Dendritic cell treated with granulocyte-macrophage colony-stimulating factor and Interleukin-4, amounts not matched to agents 40 ng/mL and 50 ng/mL, for 4 days (primary cell): ENCODE data around the gene NIT2.

Source experiments
- H3K27ac Mint-ChIP-seq: one replicate; pipeline ENCODE4 v1.8.0; 2022; ENCODE audit warnings: mild to moderate bottlenecking, mixed read lengths
- H3K27me3 Mint-ChIP-seq: one replicate; pipeline ENCODE4 v1.8.0; 2022; ENCODE audit warnings: mild to moderate bottlenecking, mixed read lengths
- H3K36me3 Mint-ChIP-seq: one replicate; pipeline ENCODE4 v1.8.0; 2022; ENCODE audit warnings: low read depth, mixed read lengths
- H3K4me1 Mint-ChIP-seq: one replicate; pipeline ENCODE4 v1.8.0; 2022; ENCODE audit warnings: low read depth, mixed read lengths
- H3K4me3 Mint-ChIP-seq: one replicate; pipeline ENCODE4 v1.8.0; 2022; ENCODE audit warnings: mild to moderate bottlenecking, moderate library complexity, mixed read lengths
- H3K9me3 Mint-ChIP-seq: one replicate; pipeline ENCODE4 v1.8.0; 2022; ENCODE audit warnings: mixed read lengths
- intact Hi-C: fragments of 100-400 bp; cut with micrococcal nuclease; formaldehyde crosslinking; loops from one replicate; pipeline ENCODE4 v1.15.0; 2022

NIT2 gene

DNA sequence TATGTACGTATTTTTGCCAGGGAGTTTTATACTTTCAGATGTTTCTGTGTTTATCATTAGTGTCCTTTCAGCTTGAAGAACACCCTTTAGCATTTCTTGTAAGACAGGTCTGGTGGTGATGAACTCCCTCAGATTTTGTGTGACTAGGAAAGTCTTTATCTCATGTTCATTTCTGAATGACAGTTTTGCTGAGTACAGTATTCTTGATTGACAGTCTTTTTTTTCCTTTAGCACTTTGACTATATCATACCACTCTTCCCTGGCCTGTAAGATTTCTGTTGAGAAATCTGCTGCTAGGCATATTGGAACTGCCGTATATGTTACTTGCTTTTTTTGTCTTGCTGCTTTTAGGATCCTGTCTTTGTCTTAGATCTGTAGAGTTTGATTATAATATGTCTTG lies 72.6 kb downstream of the NIT2 start:
- Mint-ChIP-seq H3K4me3 (no peak overlapping the region), H3K36me3 (peaks cover 7% of the 10 kb centered on the region), H3K4me1 (peaks cover 6% of the 10 kb centered on the region), H3K9me3 (peaks cover 20% of the 10 kb centered on the region), H3K27ac (no peak overlapping the region), H3K27me3 (no peaks in the 10 kb centered on the region)
- intact Hi-C loops: no loop called here

DNA sequence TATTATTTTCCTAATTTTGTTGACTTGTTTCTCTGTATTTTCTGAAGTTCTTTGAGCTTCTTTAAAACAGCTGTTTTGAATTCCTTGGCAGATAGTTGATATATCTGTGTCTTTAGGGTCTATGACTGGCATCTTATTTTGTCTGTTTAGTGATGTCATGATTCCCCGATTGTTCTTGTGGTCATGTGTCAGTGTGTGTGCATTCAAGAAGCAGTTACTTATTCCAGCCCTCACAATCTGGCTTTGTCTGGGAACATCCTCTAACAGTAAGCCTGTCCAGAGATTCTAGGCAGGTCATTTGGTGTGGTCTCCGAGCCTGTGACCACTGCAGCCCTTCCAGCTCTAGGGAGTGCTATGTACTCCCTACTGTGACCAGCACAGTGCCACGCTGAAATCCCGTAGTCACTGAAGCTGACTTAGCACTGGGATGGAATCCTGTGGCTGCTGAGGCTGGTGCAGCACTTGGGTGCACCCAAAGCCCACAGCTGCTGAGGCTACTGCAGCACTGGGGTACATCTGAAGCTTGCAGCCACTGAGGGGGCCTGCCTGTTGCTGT lies 73.5 kb downstream of the NIT2 start:
- Mint-ChIP-seq H3K36me3 (peaks cover 7% of the 10 kb centered on the region), H3K9me3 (peaks cover 20% of the 10 kb centered on the region), H3K27me3 (no peaks in the 10 kb centered on the region), H3K27ac (no peak overlapping the region), H3K4me3 (no peak overlapping the region), H3K4me1 (no peaks in the 10 kb centered on the region)
- intact Hi-C loops: no loop called here
